K562 (cell line): Measurements from ENCODE around the gene PDE1C. TPM values are rescaled to one million over a fixed set of nuclear protein-coding genes. Genes with fewer than 3 reads are reported as not detected.

ENCODE experiments used
- ATAC-seq: fragments of 200-7000 bp; cut with Tn5 transposase; 3 replicates; pipeline ENCODE4 v1.9.1; 2020; ENCODE audit warnings: moderate library complexity
- BruUV-seq: library from RNA; stranded (reverse); fragments of 400-500 nt; replicated peaks from 2 replicates; lab custom pipeline; 2021; lab: Mats Ljungman, UMichigan
- CTCF ChIA-PET: fragments of 300-600 bp; formaldehyde crosslinking; extraction: SDS; loops from one replicate; lab custom pipeline; 2021; ENCODE audit warnings: low intra/inter-chr PET ratio; lab: Yijun Ruan, JAX
- POLR2A ChIA-PET: fragments of 300-600, 350-650 bp; sonication (Branson Sonifier 250); formaldehyde crosslinking; extraction: SDS; loops from one replicate; lab custom pipeline; 2021; ENCODE audit warnings: antibody characterized with exemption, inconsistent platforms; lab: Yijun Ruan, JAX
- DNase-seq, 4 experiments: peaks; one replicate each; pipeline versions ENCODE4 v3.0.0 to v3.0.0-alpha.2; 2011 to 2018; ENCODE audit warnings: low spot score in 3 of 4, mixed read lengths in 3 of 4; ENCODE audit errors: extremely low read depth in 1 of 4
- FAIRE-seq: peaks from 2 replicates; lab custom pipeline; 2011; peaks lifted over from hg19 to GRCh38; lab: Jason Lieb, UNC
- H2AFZ ChIP-seq: 2 replicates; pipeline ENCODE4 v1.6.0; 2011; ENCODE audit warnings: low read depth, low read length, control low read depth, inconsistent platforms
- H3K27ac ChIP-seq: fragments of 200-600 bp; 3 replicates; pipeline ENCODE4 v1.8.0; 2011; ENCODE audit warnings: low read depth, mild to moderate bottlenecking, control low read depth, inconsistent platforms, low read length, moderate library complexity, mixed read lengths; ENCODE audit errors: extremely low read depth
- H3K27me3 ChIP-seq, 2 experiments: fragments of 300-600 bp in 1 of 2; 2 replicates in 1 of 2; 3 replicates in 1 of 2; pipeline versions ENCODE4 v1.6.0 to v1.8.0; 2011; ENCODE audit warnings: inconsistent platforms in 2 of 2, low read length in 2 of 2, mild to moderate bottlenecking in 1 of 2, mixed read lengths in 1 of 2, moderate library complexity in 1 of 2; ENCODE audit not compliant: control insufficient read depth in 2 of 2, insufficient read depth in 2 of 2
- H3K36me3 ChIP-seq: fragments of 300-600 bp; 3 replicates; pipeline ENCODE4 v1.8.0; 2011; ENCODE audit warnings: mild to moderate bottlenecking, low read length, inconsistent platforms; ENCODE audit not compliant: control insufficient read depth, insufficient read depth
- H3K4me1 ChIP-seq, 2 experiments: fragments of 200-600 bp in 1 of 2; replicated peaks in 1 of 2; 2 replicates in 1 of 2; 3 replicates in 1 of 2; pipeline versions ENCODE4 v1.5.1 to v1.8.0; 2011; ENCODE audit warnings: inconsistent platforms in 2 of 2, low read length in 2 of 2, mild to moderate bottlenecking in 1 of 2, mixed read lengths in 1 of 2, moderate library complexity in 1 of 2; ENCODE audit not compliant: control insufficient read depth in 2 of 2, insufficient read depth in 2 of 2
- H3K4me2 ChIP-seq: 2 replicates; pipeline ENCODE4 v1.6.1; 2011; ENCODE audit warnings: low read length, control low read depth, inconsistent platforms, mixed read lengths; ENCODE audit not compliant: insufficient read depth
- H3K4me3 ChIP-seq: fragments of 200-600 bp; sonication (generic), shearing (Covaris generic); 2 replicates; pipeline ENCODE4 v1.5.1; 2016; ENCODE audit warnings: control low read depth, inconsistent platforms
- H3K79me2 ChIP-seq: fragments of 200-600 bp; 3 replicates; pipeline ENCODE4 v1.8.0; 2011; ENCODE audit warnings: low read length, inconsistent platforms; ENCODE audit not compliant: control insufficient read depth, insufficient read depth
- H3K9ac ChIP-seq, 2 experiments: 2 replicates each; pipeline versions ENCODE4 v1.6.0 to v1.6.1; 2011; ENCODE audit warnings: low read depth in 2 of 2, low read length in 2 of 2, control low read depth in 1 of 2, inconsistent platforms in 1 of 2, mild to moderate bottlenecking in 1 of 2, mixed read lengths in 1 of 2; ENCODE audit not compliant: insufficient read depth in 1 of 2
- H3K9me1 ChIP-seq: one replicate; pipeline ENCODE4 v1.6.0; 2011; ENCODE audit warnings: inconsistent platforms, mild to moderate bottlenecking, low read length, moderate library complexity; ENCODE audit not compliant: control insufficient read depth, insufficient read depth
- H3K9me3 ChIP-seq: replicated peaks from 2 replicates; pipeline ENCODE4 v1.5.1; 2011; ENCODE audit warnings: low read depth, low read length, inconsistent platforms; ENCODE audit not compliant: control insufficient read depth, insufficient read depth
- H4K20me1 ChIP-seq: replicated peaks from 2 replicates; pipeline ENCODE4 v1.6.1; 2011; ENCODE audit warnings: low read length, inconsistent platforms, mixed read lengths; ENCODE audit not compliant: control insufficient read depth, insufficient read depth
- CREB5 ChIP-seq: fragments of 250-450 bp; sonication (Bioruptor Pico); IDR thresholded peaks from 2 replicates; pipeline ENCODE4 v1.5.0; 2020; ENCODE audit warnings: mild to moderate bottlenecking
- CTCF ChIP-seq, 3 experiments: IDR thresholded peaks in 2 of 3; conservative IDR thresholded peaks in 1 of 3; 2 replicates each; pipeline ENCODE4 v1.5.1; 2011 to 2012; ENCODE audit warnings: low read length in 3 of 3, mild to moderate bottlenecking in 3 of 3, control low read depth in 2 of 3, improper control_type of control experiment in 1 of 3, inconsistent platforms in 1 of 3, low read depth in 1 of 3, mixed read lengths in 1 of 3, moderate library complexity in 1 of 3; ENCODE audit not compliant: insufficient read depth in 2 of 3
- KLF10 ChIP-seq: fragments of 250-450 bp; sonication (Bioruptor Pico); IDR thresholded peaks from 2 replicates; pipeline ENCODE4 v1.6.1; 2021; ENCODE audit warnings: matching md5 sums
- NELFE ChIP-seq: IDR thresholded peaks from 2 replicates; pipeline ENCODE4 v1.6.1; 2011; ENCODE audit warnings: mild to moderate bottlenecking; ENCODE audit not compliant: insufficient read depth, insufficient read length
- RAD21 ChIP-seq, 2 experiments: fragments of 250-450 bp in 1 of 2; fragments of 450-650 bp in 1 of 2; sonication (Bioruptor Pico) in 1 of 2; formaldehyde crosslinking in 1 of 2; IDR thresholded peaks in 1 of 2; conservative IDR thresholded peaks in 1 of 2; 2 replicates each; pipeline versions ENCODE4 v1.4.0 to v1.8.0; 2020 to 2022; ENCODE audit warnings: mild to moderate bottlenecking in 2 of 2, moderate library complexity in 1 of 2
- ZBTB12 ChIP-seq: fragments of 250-450 bp; sonication (Bioruptor Pico); IDR thresholded peaks from 2 replicates; pipeline ENCODE4 v1.4.0; 2020
- WGBS: fragments of 100-300 bp; shearing (Covaris generic); methylation state at CpG from one replicate; pipeline ENCODE4 v1.1.6; 2016; ENCODE audit warnings: low coverage, mixed read lengths; ENCODE audit not compliant: insufficient coverage; ENCODE audit errors: missing lambda C conversion rate; 5-methylcytosine and 5-hydroxymethylcytosine counted together
- in situ Hi-C: fragments of 300-500 bp; cut with MboI; formaldehyde crosslinking; loops from 4 replicates; pipeline ENCODE4 v1.15.0; 2018; ENCODE audit warnings: inconsistent platforms, mixed read lengths
- intact Hi-C: fragments of 100-400 bp; cut with micrococcal nuclease; formaldehyde crosslinking; loops from 2 replicates; pipeline ENCODE4 v1.14.2; 2022
- polyA plus RNA-seq, 8 experiments: library from polyadenylated mRNA; depleted of rRNA in 4 of 8; stranded (reverse) in 5 of 8; unstranded in 3 of 8; fragments of >200 nt; fragmentation: Nextera tagmentation in 2 of 8; fragmentation: Illumina TruSeq in 1 of 8; extraction: Ambion mirVana in 2 of 8; extraction: Trizol in 1 of 8; gene quantifications; 2 replicates each; pipeline versions ENCODE4 v1.2.1 to v1.2.3, GENCODE V29; 2011 to 2014; ENCODE audit warnings: inconsistent platforms in 1 of 8, missing spikeins in 1 of 8
- total RNA-seq, 7 experiments: library from RNA; depleted of rRNA in 6 of 7; stranded (reverse); fragments of >200 nt in 6 of 7; fragmentation: Illumina TruSeq in 2 of 7; extraction: Trizol in 2 of 7; gene quantifications; 2 replicates each; pipeline versions ENCODE4 v1.2.1 to v1.2.3, GENCODE V29; 2011 to 2021; ENCODE audit warnings: low replicate concordance in 1 of 7

PDE1C gene
- total and polyA plus RNA-seq, 9 of the 15 experiments (the other 6 are each of a cell fraction or from before 2014, with no cell fraction given): under 0.01 to 0.01 TPM; not detected in 7

GRCh38 chr7:31782411-31782991 is 287.7 kb downstream of the PDE1C start:
- H3K36me3 ChIP-seq: no peaks in the 10 kb centered on the region
- no peak overlapping the region for H3K9ac ChIP-seq
- DNase-seq: peak; percentile 52 to 61 (median 56)
- no peak overlapping the region for H3K27ac ChIP-seq
- H3K4me2 ChIP-seq: no peak overlapping the region
- WGBS: 2% methylated on average over 7 of the region's 7 CpGs
- no TSS peak for BruUV-seq
- H4K20me1 ChIP-seq: no peaks in the 10 kb centered on the region
- no peaks in the 10 kb centered on the region for H3K9me1 ChIP-seq
- no peak overlapping the region for H2AFZ ChIP-seq
- no peaks in the 10 kb centered on the region for H3K79me2 ChIP-seq
- intact Hi-C loops: no loop called here
- peak; percentile 80 for FAIRE-seq
- ChIA-PET POLR2A (interaction anchor here (0.9 kb wide), 1 partner anchor 10 kb away, joined by 3 read pairs; no protein-coding TSS in a partner anchor), CTCF (no interaction called here)
- H3K27me3 ChIP-seq: no peaks in the 10 kb centered on the region
- TF ChIP-seq CREB5 (CRISPR knock-in tag) (no peak), ZBTB12 (CRISPR knock-in tag) (no peak), CTCF (IDR thresholded peaks at IDR 0.05 in 2 of 3, conservative IDR thresholded peaks at IDR 0.05 in 1 of 3; ENCODE audit: insufficient read depth in 2 of 3, low read depth in 1 of 3, low read length in 3 of 3) (peak; percentile 65 to 72 (median 66)), RAD21 (CRISPR knock-in tag; conservative IDR thresholded peaks at IDR 0.05 in 1 of 2, IDR thresholded peaks at IDR 0.05 in 1 of 2) (peak in 1 of 2 experiments; percentile 46; a peak in 2 of 4 replicates), KLF10 (no peak), NELFE (no peak)
- peak; percentile 89 for ATAC-seq
- H3K9me3 ChIP-seq: no peaks in the 10 kb centered on the region
- no peak overlapping the region for H3K4me3 ChIP-seq
- no peaks in the 10 kb centered on the region for H3K4me1 ChIP-seq
- in situ Hi-C loops: no loop called here
